SK-N-SH (cell line): ENCODE measurements around the gene SIX2. TPM values are rescaled to one million over a fixed set of nuclear protein-coding genes. Genes with fewer than 3 reads are reported as not detected.
A peak's percentile ranks its signal among the peaks of the same experiment; 100 is the strongest.

Source experiments
- CTCF ChIA-PET: fragments of 300-600, 350-600 bp; formaldehyde crosslinking; extraction: SDS; loops from one replicate; lab custom pipeline; 2021; lab: Yijun Ruan, JAX
- POLR2A ChIA-PET: fragments of 350-600 bp; sonication (Branson Sonifier 250); formaldehyde crosslinking; extraction: SDS; loops from one replicate; lab custom pipeline; 2020; ENCODE audit warnings: antibody characterized with exemption, inconsistent platforms; lab: Yijun Ruan, JAX
- DNase-seq: peaks from one replicate; pipeline ENCODE4 v3.0.0; 2012
- H2AFZ ChIP-seq: fragments of 200-600 bp; sonication (generic); 2 replicates; pipeline ENCODE4 v1.8.1; 2016; ENCODE audit warnings: antibody characterized with exemption, mild to moderate bottlenecking, low read depth
- H3F3A ChIP-seq: fragments of 200-600 bp; sonication (generic); replicated peaks from 2 replicates; pipeline ENCODE3; 2016; ENCODE audit warnings: antibody characterized with exemption, mild to moderate bottlenecking; ENCODE audit not compliant: insufficient read depth
- H3K27ac ChIP-seq, 2 experiments: fragments of 200-500 bp in 1 of 2; fragments of 200-600 bp in 1 of 2; sonication (Bioruptor generic) in 1 of 2; sonication (generic), shearing (Covaris generic) in 1 of 2; 2 replicates each; pipeline versions ENCODE4 v1.5.1 to v1.6.1; 2014 to 2016; ENCODE audit warnings: low read depth in 2 of 2, inconsistent platforms in 1 of 2, low read length in 1 of 2, mild to moderate bottlenecking in 1 of 2, mixed read lengths in 1 of 2
- H3K27me3 ChIP-seq: fragments of 200-600 bp; sonication (generic), shearing (Covaris generic); 2 replicates; pipeline ENCODE4 v1.6.1; 2016; ENCODE audit warnings: mixed run types; ENCODE audit not compliant: insufficient read depth
- H3K36me3 ChIP-seq, 2 experiments: fragments of 200-500 bp in 1 of 2; fragments of 200-600 bp in 1 of 2; sonication (Bioruptor generic) in 1 of 2; sonication (generic) in 1 of 2; replicated peaks in 1 of 2; 2 replicates each; pipeline versions ENCODE3 to v1.5.1; 2014 to 2016; ENCODE audit warnings: low read length in 1 of 2, mild to moderate bottlenecking in 1 of 2; ENCODE audit not compliant: insufficient read depth in 2 of 2, control insufficient read depth in 1 of 2
- H3K4me1 ChIP-seq, 2 experiments: fragments of 200-500 bp in 1 of 2; fragments of 200-600 bp in 1 of 2; sonication (Bioruptor generic) in 1 of 2; sonication (generic), shearing (Covaris generic) in 1 of 2; 2 replicates each; pipeline versions ENCODE4 v1.5.1 to v1.6.1; 2014 to 2016; ENCODE audit warnings: low read depth in 1 of 2, low read length in 1 of 2, mixed run types in 1 of 2; ENCODE audit not compliant: insufficient read depth in 2 of 2, control insufficient read depth in 1 of 2
- H3K4me2 ChIP-seq: fragments of 200-600 bp; sonication (generic), shearing (Covaris generic); 2 replicates; pipeline ENCODE4 v1.6.1; 2017; ENCODE audit warnings: mixed run types
- H3K4me3 ChIP-seq, 2 experiments: fragments of 200-500 bp in 1 of 2; fragments of 200-600 bp in 1 of 2; sonication (Bioruptor generic) in 1 of 2; sonication (generic), shearing (Covaris generic) in 1 of 2; 2 replicates each; pipeline versions ENCODE4 v1.5.1 to v1.8.1; 2014 to 2016; ENCODE audit warnings: low read depth in 2 of 2, inconsistent platforms in 1 of 2, low read length in 1 of 2, mild to moderate bottlenecking in 1 of 2, mixed read lengths in 1 of 2, moderate library complexity in 1 of 2
- H3K79me2 ChIP-seq: fragments of 200-600 bp; sonication (generic); 2 replicates; pipeline ENCODE4 v1.8.1; 2017; ENCODE audit warnings: mild to moderate bottlenecking; ENCODE audit not compliant: insufficient read depth
- H3K9ac ChIP-seq: fragments of 200-600 bp; sonication (generic); 2 replicates; pipeline ENCODE4 v1.6.1; 2017; ENCODE audit warnings: mixed run types
- H3K9me2 ChIP-seq: fragments of 200-600 bp; sonication (generic); 2 replicates; pipeline ENCODE4 v1.6.1; 2017; ENCODE audit warnings: mixed run types
- H3K9me3 ChIP-seq: fragments of 200-600 bp; sonication (generic); 2 replicates; pipeline ENCODE4 v1.6.1; 2017; ENCODE audit warnings: mixed run types, mild to moderate bottlenecking, moderate library complexity
- H4K20me1 ChIP-seq: fragments of 200-600 bp; sonication (generic); 2 replicates; pipeline ENCODE4 v1.6.1; 2017; ENCODE audit warnings: mild to moderate bottlenecking, mixed run types; ENCODE audit not compliant: insufficient read depth
- EP300 ChIP-seq, 2 experiments: IDR thresholded peaks; 2 replicates each; pipeline versions ENCODE4 v1.4.0 to v1.6.1; 2012; ENCODE audit warnings: borderline replicate concordance in 1 of 2, low read depth in 1 of 2, low read length in 1 of 2
- EZH2phosphoT487 ChIP-seq: fragments of 200-600 bp; sonication (generic); IDR thresholded peaks from 2 replicates; pipeline ENCODE4 v1.6.1; 2017; ENCODE audit warnings: low read depth, mixed run types, mild to moderate bottlenecking, antibody characterized with exemption, moderate library complexity, borderline replicate concordance
- FOXJ3 ChIP-seq: sonication (generic); formaldehyde crosslinking; IDR thresholded peaks from 2 replicates; pipeline ENCODE4 v1.5.1; 2020; ENCODE audit warnings: mild to moderate bottlenecking, missing genetic modification reagents
- FOXM1 ChIP-seq: IDR thresholded peaks from 2 replicates; pipeline ENCODE4 v1.4.0; 2012; ENCODE audit warnings: low read depth, mild to moderate bottlenecking
- GABPA ChIP-seq: IDR thresholded peaks from 2 replicates; pipeline ENCODE4 v1.4.0; 2012; ENCODE audit warnings: low read depth, mild to moderate bottlenecking
- GATA2 ChIP-seq: sonication (generic); formaldehyde crosslinking; IDR thresholded peaks from 2 replicates; pipeline ENCODE4 v1.5.0; 2020; ENCODE audit warnings: mild to moderate bottlenecking, missing genetic modification reagents
- JUND ChIP-seq: IDR thresholded peaks from 2 replicates; pipeline ENCODE4 v1.4.0; 2012
- MEF2A ChIP-seq: IDR thresholded peaks from 2 replicates; pipeline ENCODE4 v1.4.0; 2012; ENCODE audit warnings: low read depth, borderline replicate concordance
- MXI1 ChIP-seq: IDR thresholded peaks from 2 replicates; pipeline ENCODE4 v1.6.1; 2012; ENCODE audit warnings: mild to moderate bottlenecking, low read depth, low read length, improper control_type of control experiment
- NRF1 ChIP-seq: IDR thresholded peaks from 2 replicates; pipeline ENCODE4 v1.6.1; 2012; ENCODE audit warnings: low read depth, mild to moderate bottlenecking, low read length
- RCOR1 ChIP-seq: fragments of 150-350 bp; IDR thresholded peaks from 2 replicates; pipeline ENCODE4 v1.6.1; 2017; ENCODE audit warnings: antibody characterized with exemption, low read length
- REST ChIP-seq: IDR thresholded peaks from 2 replicates; pipeline ENCODE4 v1.6.1; 2012; ENCODE audit warnings: mild to moderate bottlenecking, low read depth, low read length, moderate library complexity
- RFX5 ChIP-seq: IDR thresholded peaks from 2 replicates; pipeline ENCODE4 v1.6.1; 2012; ENCODE audit warnings: mild to moderate bottlenecking, improper control_type of control experiment, low read length
- YY1 ChIP-seq: IDR thresholded peaks from 2 replicates; pipeline ENCODE4 v1.4.0; 2012; ENCODE audit warnings: low read depth, mild to moderate bottlenecking
- WGBS: methylation state at CpG from one replicate; pipeline ENCODE4 v1.1.6; 2017; ENCODE audit warnings: low lambda C conversion rate; 5-methylcytosine and 5-hydroxymethylcytosine counted together
- polyA plus RNA-seq, 3 experiments: library from polyadenylated mRNA; depleted of rRNA; stranded (reverse); fragments of >200 nt; gene quantifications; 2 replicates each; pipeline ENCODE4 v1.2.3, GENCODE V29; 2012
- TF ChIP-seq, protein P1 (sequence below): IDR thresholded peaks from 2 replicates; pipeline ENCODE4 v1.4.0; 2012; ENCODE audit warnings: low read depth, borderline replicate concordance
- TF ChIP-seq, protein P2 (sequence below): fragments of 150-350 bp; IDR thresholded peaks from 2 replicates; pipeline ENCODE4 v1.6.1; 2016; ENCODE audit warnings: mild to moderate bottlenecking, low read depth, low read length
- TF ChIP-seq, protein P3 (sequence below): fragments of 150-350 bp; IDR thresholded peaks from 2 replicates; pipeline ENCODE4 v1.6.1; 2017; ENCODE audit warnings: antibody characterized with exemption, low read length, low read depth, borderline replicate concordance

SIX2 gene
- polyA plus RNA-seq, 1 of the 3 experiments (the other 2 are of a cell fraction): 0.76 TPM

GRCh38 chr2:45003579-45004551 is 5.4 kb downstream of the SIX2 start:
- DNase-seq: peak; percentile 33
- H3K4me2 ChIP-seq: no peak overlapping the region

GRCh38 chr2:45002686-45003085 is 6.6 kb downstream of the SIX2 start:
- no peak overlapping the region for H3K27ac ChIP-seq
- 45% methylated on average over 3 of the region's 3 CpGs for WGBS
- no peaks in the 10 kb centered on the region for H3F3A ChIP-seq
- no peaks in the 10 kb centered on the region for H3K79me2 ChIP-seq
- POLR2A ChIA-PET: no interaction called here
- H3K9me3 ChIP-seq: no peaks in the 10 kb centered on the region
- no peaks in the 10 kb centered on the region; a peak in 1 of 4 replicates for H3K4me1 ChIP-seq
- H2AFZ ChIP-seq: no peak overlapping the region
- no peak overlapping the region for H3K4me3 ChIP-seq
- no peak for DNase-seq
- H3K36me3 ChIP-seq: no peaks in the 10 kb centered on the region
- H3K4me2 ChIP-seq: no peak overlapping the region
- no peak overlapping the region for H3K9ac ChIP-seq
- CTCF ChIA-PET: interaction anchor here (1.2 to 2.1 kb wide), 4 partner anchors 11 to 492 kb away, joined by 3 to 10 read pairs (median 4); no protein-coding TSS in a partner anchor
- no peaks in the 10 kb centered on the region for H4K20me1 ChIP-seq
- no peak for TF ChIP-seq NRF1
- no peak for TF ChIP-seq EZH2phosphoT487
- no peak for TF ChIP-seq GABPA
- TF ChIP-seq FOXJ3 (CRISPR knock-in tag): no peak
- TF ChIP-seq RFX5: no peak
- no peak for TF ChIP-seq RCOR1
- TF ChIP-seq, protein P1, sequence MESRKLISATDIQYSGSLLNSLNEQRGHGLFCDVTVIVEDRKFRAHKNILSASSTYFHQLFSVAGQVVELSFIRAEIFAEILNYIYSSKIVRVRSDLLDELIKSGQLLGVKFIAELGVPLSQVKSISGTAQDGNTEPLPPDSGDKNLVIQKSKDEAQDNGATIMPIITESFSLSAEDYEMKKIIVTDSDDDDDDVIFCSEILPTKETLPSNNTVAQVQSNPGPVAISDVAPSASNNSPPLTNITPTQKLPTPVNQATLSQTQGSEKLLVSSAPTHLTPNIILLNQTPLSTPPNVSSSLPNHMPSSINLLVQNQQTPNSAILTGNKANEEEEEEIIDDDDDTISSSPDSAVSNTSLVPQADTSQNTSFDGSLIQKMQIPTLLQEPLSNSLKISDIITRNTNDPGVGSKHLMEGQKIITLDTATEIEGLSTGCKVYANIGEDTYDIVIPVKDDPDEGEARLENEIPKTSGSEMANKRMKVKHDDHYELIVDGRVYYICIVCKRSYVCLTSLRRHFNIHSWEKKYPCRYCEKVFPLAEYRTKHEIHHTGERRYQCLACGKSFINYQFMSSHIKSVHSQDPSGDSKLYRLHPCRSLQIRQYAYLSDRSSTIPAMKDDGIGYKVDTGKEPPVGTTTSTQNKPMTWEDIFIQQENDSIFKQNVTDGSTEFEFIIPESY: no peak
- no peak for TF ChIP-seq YY1
- no peak for TF ChIP-seq MXI1
- TF ChIP-seq, protein P2, sequence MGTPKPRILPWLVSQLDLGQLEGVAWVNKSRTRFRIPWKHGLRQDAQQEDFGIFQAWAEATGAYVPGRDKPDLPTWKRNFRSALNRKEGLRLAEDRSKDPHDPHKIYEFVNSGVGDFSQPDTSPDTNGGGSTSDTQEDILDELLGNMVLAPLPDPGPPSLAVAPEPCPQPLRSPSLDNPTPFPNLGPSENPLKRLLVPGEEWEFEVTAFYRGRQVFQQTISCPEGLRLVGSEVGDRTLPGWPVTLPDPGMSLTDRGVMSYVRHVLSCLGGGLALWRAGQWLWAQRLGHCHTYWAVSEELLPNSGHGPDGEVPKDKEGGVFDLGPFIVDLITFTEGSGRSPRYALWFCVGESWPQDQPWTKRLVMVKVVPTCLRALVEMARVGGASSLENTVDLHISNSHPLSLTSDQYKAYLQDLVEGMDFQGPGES: no peak
- TF ChIP-seq JUND: no peak
- TF ChIP-seq FOXM1: no peak
- no peak for TF ChIP-seq REST
- TF ChIP-seq EP300 (IDR thresholded peaks at IDR 0.05; ENCODE audit: borderline replicate concordance in 1 of 2, low read depth in 1 of 2, low read length in 1 of 2): no peak
- TF ChIP-seq, protein P3, sequence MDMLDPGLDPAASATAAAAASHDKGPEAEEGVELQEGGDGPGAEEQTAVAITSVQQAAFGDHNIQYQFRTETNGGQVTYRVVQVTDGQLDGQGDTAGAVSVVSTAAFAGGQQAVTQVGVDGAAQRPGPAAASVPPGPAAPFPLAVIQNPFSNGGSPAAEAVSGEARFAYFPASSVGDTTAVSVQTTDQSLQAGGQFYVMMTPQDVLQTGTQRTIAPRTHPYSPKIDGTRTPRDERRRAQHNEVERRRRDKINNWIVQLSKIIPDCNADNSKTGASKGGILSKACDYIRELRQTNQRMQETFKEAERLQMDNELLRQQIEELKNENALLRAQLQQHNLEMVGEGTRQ: no peak
- TF ChIP-seq MEF2A: no peak
- no peaks in the 10 kb centered on the region for H3K9me2 ChIP-seq
- no peaks in the 10 kb centered on the region; the same call in 1 of the 2 replicates for H3K27me3 ChIP-seq

More at GRCh38 chr2:45003579-45004551, 5.4 kb downstream of the SIX2 start:
- H2AFZ ChIP-seq: no peak overlapping the region
- no peaks in the 10 kb centered on the region for H3K27me3 ChIP-seq
- H3K4me3 ChIP-seq: no peak overlapping the region
- CTCF ChIA-PET: interaction anchor here (1.9 to 3.1 kb wide), 2 partner anchors 9 to 22 kb away, joined by 8 to 15 read pairs; no protein-coding TSS in a partner anchor
- no peaks in the 10 kb centered on the region for H3K79me2 ChIP-seq
- H3F3A ChIP-seq: no peaks in the 10 kb centered on the region
- TF ChIP-seq RFX5: no peak
- no peak for TF ChIP-seq GATA2
- TF ChIP-seq EP300 (IDR thresholded peaks at IDR 0.05; ENCODE audit: borderline replicate concordance in 1 of 2, low read depth in 1 of 2, low read length in 1 of 2): no peak
- TF ChIP-seq, all 33 proteins: peak for 0
- H3K27ac ChIP-seq: no peak overlapping the region
- no peaks in the 10 kb centered on the region for H4K20me1 ChIP-seq
- H3K9ac ChIP-seq: no peak overlapping the region
- H3K9me2 ChIP-seq: no peaks in the 10 kb centered on the region
- 94% methylated on average over 35 of the region's 41 CpGs for WGBS
- H3K36me3 ChIP-seq: no peaks in the 10 kb centered on the region
- peaks cover 0 to 2% of the 10 kb centered on the region in 2 experiments; a peak in 1 of 4 replicates for H3K4me1 ChIP-seq
- POLR2A ChIA-PET: no interaction called here
- H3K9me3 ChIP-seq: no peaks in the 10 kb centered on the region
